H54 (cell line): Measurements from ENCODE around the gene RAD51B.
A peak's percentile ranks its signal among the peaks of the same experiment; 100 is the strongest.
"Not testable (repeated sequence)": the region's sequence is repeated elsewhere in the genome, so short reads cannot be mapped to it uniquely, and the experiment has no call there.

Experiments used
- DNase-seq: peaks from one replicate; pipeline ENCODE4 v3.0.0; 2011; ENCODE audit warnings: low spot score, mixed read lengths; ENCODE audit not compliant: insufficient read length
- FAIRE-seq: peaks from 3 replicates; lab custom pipeline; 2011; peaks lifted over from hg19 to GRCh38; lab: Jason Lieb, UNC
- POLR2A ChIP-seq: IDR thresholded peaks from 2 replicates; pipeline ENCODE4 v1.6.1; 2011; ENCODE audit warnings: low read depth, mild to moderate bottlenecking, low read length

Gene RAD51B

GRCh38 chr14:68251769-68252100, 432.2 kb downstream of the RAD51B start:
- TF ChIP-seq POLR2A = no peak
- FAIRE-seq (peak; percentile 11), DNase-seq (no peak)

GRCh38 chr14:68253160-68253780, 433.7 kb downstream of the RAD51B start:
- TF ChIP-seq POLR2A = no peak
- no peak for FAIRE-seq
- no peak for DNase-seq

GRCh38 chr14:68253878-68254528, 434.4 kb downstream of the RAD51B start:
- no peak for DNase-seq
- TF ChIP-seq POLR2A = no peak
- no peak for FAIRE-seq

GRCh38 chr14:68254669-68255527, 435.3 kb downstream of the RAD51B start:
- TF ChIP-seq POLR2A = no peak
- FAIRE-seq (no peak), DNase-seq (no peak)

- no peak for DNase-seq
- TF ChIP-seq POLR2A = no peak
- peak; percentile 15 for FAIRE-seq
These were observed 436.2 kb downstream of the RAD51B start for GRCh38 chr14:68255693-68256178.

DNA sequence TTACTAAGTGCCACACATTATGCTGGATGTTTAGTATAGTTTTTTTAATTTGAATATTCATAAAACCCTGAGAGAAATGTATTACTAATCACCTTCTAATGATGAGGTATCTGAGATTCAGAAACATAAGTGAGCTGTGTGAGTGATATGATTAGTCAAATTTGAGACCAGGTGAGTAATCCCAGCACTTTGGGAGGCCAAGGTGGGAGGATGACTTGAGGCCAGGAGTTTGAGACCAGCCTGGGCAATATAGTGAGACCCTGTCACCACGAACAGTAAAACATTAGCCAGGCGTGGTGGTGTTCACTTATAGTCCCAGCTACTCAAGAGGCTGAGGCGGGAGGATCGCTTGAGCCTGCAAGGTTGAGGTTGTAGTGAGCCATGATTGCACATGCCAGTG, 438.4 kb downstream of the RAD51B start:
- no peak for DNase-seq
- FAIRE-seq = no peak

DNA sequence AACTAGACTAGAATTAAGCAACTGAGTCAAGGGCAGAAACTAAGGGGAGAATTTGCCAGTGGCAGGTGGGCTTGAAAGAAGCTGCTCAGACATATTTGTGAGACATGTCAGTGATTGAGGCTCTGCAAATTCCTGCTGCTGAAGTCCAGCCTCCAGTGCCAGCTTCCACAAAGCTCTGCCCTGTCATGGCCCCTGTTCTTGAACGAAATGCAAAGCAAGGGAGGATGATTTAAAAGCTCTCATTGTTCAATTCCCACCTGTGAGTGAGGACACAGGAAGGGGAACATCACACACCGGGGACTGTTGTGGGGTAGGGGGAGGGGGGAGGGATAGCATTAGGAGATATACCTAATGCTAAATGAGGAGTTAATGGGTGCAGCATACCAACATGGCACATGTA, 439.4 kb downstream of the RAD51B start:
- not testable (repeated sequence) for FAIRE-seq, DNase-seq

More for the DNA sequence above, 438.4 kb downstream of the RAD51B start:
- no peak for TF ChIP-seq POLR2A

GRCh38 chr14:68260121-68260520, 440.5 kb downstream of the RAD51B start:
- no peak for TF ChIP-seq POLR2A
- no peak for DNase-seq
- FAIRE-seq = no peak

- TF ChIP-seq POLR2A = no peak
- FAIRE-seq = no peak
- no peak for DNase-seq
These were observed 441.7 kb downstream of the RAD51B start for GRCh38 chr14:68261092-68261842.

DNA sequence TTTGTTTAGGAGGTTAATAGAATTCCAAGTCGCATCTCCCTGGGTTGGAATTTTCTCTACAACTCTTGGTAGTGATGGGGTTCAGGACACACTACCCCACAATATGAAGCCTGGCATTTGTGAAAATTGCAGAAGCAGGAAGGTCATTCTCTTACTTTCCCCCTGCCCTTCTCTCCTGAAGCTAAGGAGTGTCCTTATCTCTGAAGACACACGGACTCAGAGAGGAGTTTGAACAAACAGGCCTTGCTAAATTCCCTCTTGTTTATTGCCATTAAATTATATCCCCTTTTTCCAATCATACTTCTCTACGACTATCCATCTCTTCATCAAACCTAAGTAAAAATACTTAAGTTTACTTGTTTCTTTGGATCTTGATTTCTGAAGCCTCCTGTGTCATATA, 443.0 kb downstream of the RAD51B start:
- TF ChIP-seq POLR2A = no peak
- no peak for FAIRE-seq
- no peak for DNase-seq

- no peak for FAIRE-seq
- DNase-seq = no peak
- no peak for TF ChIP-seq POLR2A
These were observed 444.1 kb downstream of the RAD51B start for GRCh38 chr14:68263563-68264259.

DNA sequence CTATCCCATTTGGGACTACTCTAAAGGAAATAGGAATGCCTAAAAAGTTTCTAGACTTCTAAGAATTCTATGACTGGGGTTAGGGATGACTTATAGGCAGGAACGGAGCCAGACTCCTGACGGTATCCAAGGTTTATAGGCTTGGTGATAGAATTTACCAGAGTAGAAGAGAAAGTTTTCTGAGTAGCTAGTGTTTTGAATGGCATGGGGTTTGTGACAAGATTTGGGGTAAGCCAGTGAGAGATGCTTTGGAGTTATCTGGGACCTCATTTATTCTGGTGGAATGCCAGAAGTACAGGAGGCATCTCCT, 444.6 kb downstream of the RAD51B start:
- TF ChIP-seq POLR2A = no peak
- DNase-seq = no peak
- FAIRE-seq = no peak

GRCh38 chr14:68266998-68267397, 447.4 kb downstream of the RAD51B start:
- DNase-seq (no peak), FAIRE-seq (no peak)
- no peak for TF ChIP-seq POLR2A

- no peak for DNase-seq
- no peak for FAIRE-seq
These were observed 448.6 kb downstream of the RAD51B start for GRCh38 chr14:68268197-68268596.

More at GRCh38 chr14:68268197-68268596, 448.6 kb downstream of the RAD51B start:
- no peak for TF ChIP-seq POLR2A
